Fibroblast of mammary gland (primary cell): ENCODE data around the gene BCAS3.

Experiments
- DNase-seq: peaks from one replicate; pipeline ENCODE4 v3.0.0-alpha.2; 2010; ENCODE audit warnings: low read depth
- H3K4me3 ChIP-seq: 2 replicates; pipeline ENCODE4 v1.5.1; 2011; ENCODE audit warnings: low read depth, mild to moderate bottlenecking, low read length, moderate library complexity; ENCODE audit not compliant: control insufficient read depth
- TF ChIP-seq, protein P1 (sequence below): conservative IDR thresholded peaks from 2 replicates; pipeline ENCODE4 v1.5.1; 2011; ENCODE audit warnings: low read depth, low read length, inconsistent platforms; ENCODE audit not compliant: control insufficient read depth, insufficient read depth

BCAS3 gene

GRCh38 chr17:61261001-61261637, 583.5 kb downstream of the BCAS3 start:
- DNase-seq: no peak
- no peak overlapping the region for H3K4me3 ChIP-seq
- TF ChIP-seq, protein P1, sequence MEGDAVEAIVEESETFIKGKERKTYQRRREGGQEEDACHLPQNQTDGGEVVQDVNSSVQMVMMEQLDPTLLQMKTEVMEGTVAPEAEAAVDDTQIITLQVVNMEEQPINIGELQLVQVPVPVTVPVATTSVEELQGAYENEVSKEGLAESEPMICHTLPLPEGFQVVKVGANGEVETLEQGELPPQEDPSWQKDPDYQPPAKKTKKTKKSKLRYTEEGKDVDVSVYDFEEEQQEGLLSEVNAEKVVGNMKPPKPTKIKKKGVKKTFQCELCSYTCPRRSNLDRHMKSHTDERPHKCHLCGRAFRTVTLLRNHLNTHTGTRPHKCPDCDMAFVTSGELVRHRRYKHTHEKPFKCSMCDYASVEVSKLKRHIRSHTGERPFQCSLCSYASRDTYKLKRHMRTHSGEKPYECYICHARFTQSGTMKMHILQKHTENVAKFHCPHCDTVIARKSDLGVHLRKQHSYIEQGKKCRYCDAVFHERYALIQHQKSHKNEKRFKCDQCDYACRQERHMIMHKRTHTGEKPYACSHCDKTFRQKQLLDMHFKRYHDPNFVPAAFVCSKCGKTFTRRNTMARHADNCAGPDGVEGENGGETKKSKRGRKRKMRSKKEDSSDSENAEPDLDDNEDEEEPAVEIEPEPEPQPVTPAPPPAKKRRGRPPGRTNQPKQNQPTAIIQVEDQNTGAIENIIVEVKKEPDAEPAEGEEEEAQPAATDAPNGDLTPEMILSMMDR: no peak

- DNase-seq: no peak
- no peak overlapping the region for H3K4me3 ChIP-seq
- TF ChIP-seq, protein P1: no peak
Observed at GRCh38 chr17:61265397-61265796, 587.7 kb downstream of the BCAS3 start.

DNA sequence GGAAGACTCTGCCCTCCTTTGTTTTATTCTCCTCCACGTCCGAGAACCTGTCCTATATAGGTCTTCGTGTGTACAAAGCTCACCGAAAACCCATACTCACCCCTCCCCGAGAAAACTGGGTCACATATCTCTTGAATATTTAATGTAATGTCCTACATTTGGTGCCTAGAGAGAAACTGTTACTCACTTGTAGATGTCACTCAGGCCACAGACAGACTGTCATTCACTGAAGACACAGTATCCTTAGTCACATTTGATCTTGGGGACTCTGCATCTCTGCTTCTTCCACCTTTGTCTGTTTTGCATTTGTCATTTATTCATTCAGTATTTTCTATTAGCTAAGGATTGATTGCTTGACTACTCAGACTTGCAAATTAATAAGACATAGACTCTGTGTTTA, 590.2 kb downstream of the BCAS3 start:
- DNase-seq: no peak
- no peak overlapping the region for H3K4me3 ChIP-seq
- TF ChIP-seq, protein P1: no peak

- TF ChIP-seq, protein P1: no peak
- DNase-seq: no peak
Observed at GRCh38 chr17:61275395-61275794, 597.7 kb downstream of the BCAS3 start.

DNA sequence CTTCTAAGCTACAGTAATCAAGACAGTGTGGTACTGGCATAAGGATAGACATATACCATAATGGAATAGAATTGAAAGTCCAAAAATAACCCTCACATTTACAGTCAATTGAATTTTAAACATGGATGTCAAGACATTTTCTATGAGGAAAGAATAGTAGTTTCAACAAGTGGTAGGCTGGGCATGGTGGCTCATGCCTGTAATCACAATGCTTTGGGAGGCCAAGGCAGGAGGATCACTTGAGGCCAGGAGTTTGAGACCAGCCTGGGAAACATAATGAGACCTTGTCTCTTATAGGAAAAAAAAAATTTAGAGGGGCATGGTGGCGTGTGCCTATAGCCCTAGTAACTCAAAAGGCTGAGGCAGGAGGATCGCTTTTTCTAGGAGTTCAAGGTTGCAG, 599.2 kb downstream of the BCAS3 start:
- no peak for DNase-seq
- TF ChIP-seq, protein P1: no peak
- no peak overlapping the region for H3K4me3 ChIP-seq

More at GRCh38 chr17:61275395-61275794, 597.7 kb downstream of the BCAS3 start:
- no peak overlapping the region for H3K4me3 ChIP-seq

- peak; percentile 65 for DNase-seq
- H3K4me3 ChIP-seq: no peak overlapping the region
- TF ChIP-seq, protein P1: no peak
Observed at GRCh38 chr17:61279476-61280145, 602.0 kb downstream of the BCAS3 start.
